HT-29 (cell line): ENCODE measurements around the gene HAX1. TPM values are rescaled to one million over a fixed set of nuclear protein-coding genes. Genes with fewer than 3 reads are reported as not detected.

ENCODE experiments used
- small RNA-seq: library from RNA; depleted of rRNA; stranded (forward); fragments of <200 nt; gene quantifications from one replicate; pipeline ENCODE3, GENCODE V24; 2014
- total RNA-seq: library from RNA; depleted of rRNA; stranded (reverse); fragments of >200 nt; shearing (Covaris generic); gene quantifications from 2 replicates; pipeline ENCODE4 v1.2.3, GENCODE V29; 2014; rRNA removed

The HAX1 gene
- total RNA-seq, 1 experiment from 2014 or later: 139 TPM

Small RNAs within 50 kb of the gene (small RNA-seq; reads per million reads assigned to genes)
- gene RF00273 (not detected), gene RNU6-121P (not detected), gene RNU6-239P (not detected), gene SNORA58B (not detected)

Other genes with a start within 250 kb of the HAX1 start
- not detected in 2 replicates for gene NUP210L, start 117.6 kb upstream of the HAX1 start, total RNA-seq
- 308 and 315 TPM in 2 replicates for gene TPM3, start 80.5 kb upstream of the HAX1 start, total RNA-seq
- not detected in 2 replicates for gene CFAP141, start 66.3 kb upstream of the HAX1 start, total RNA-seq
- 73.0 and 74.9 TPM in 2 replicates for gene UBAP2L, start 51.7 kb upstream of the HAX1 start, total RNA-seq
- not detected in 2 replicates for gene AQP10, start 48.5 kb downstream of the HAX1 start, total RNA-seq
- 1.1 and 1.9 TPM in 2 replicates for gene ATP8B2, start 52.9 kb downstream of the HAX1 start, total RNA-seq
- gene IL6R, start 132.7 kb downstream of the HAX1 start, total RNA-seq: 3.1 and 4.4 TPM in 2 replicates
- not detected in 2 replicates for gene TDRD10, start 229.6 kb downstream of the HAX1 start, total RNA-seq
- not detected in 2 replicates for gene SHE, start 229.8 kb downstream of the HAX1 start, total RNA-seq